Suprapubic skin (tissue), 4 donors: Measurements from ENCODE around the gene EPHA10. TPM values are rescaled to one million over a fixed set of nuclear protein-coding genes. Genes with fewer than 3 reads are reported as not detected.

Source experiments
- DNase-seq, 2 donors: peaks; one replicate each; pipeline ENCODE4 v3.0.0-alpha.2; 2019; ENCODE audit warnings: low spot score in 2 of 2
- H3K27ac ChIP-seq: fragments of 200-600 bp; sonication (generic); one replicate; pipeline ENCODE4 v1.5.1; 2019
- H3K27me3 ChIP-seq: fragments of 200-600 bp; sonication (generic); one replicate; pipeline ENCODE4 v1.5.1; 2019
- H3K36me3 ChIP-seq: fragments of 200-600 bp; sonication (generic); one replicate; pipeline ENCODE4 v1.5.1; 2019
- H3K4me1 ChIP-seq: fragments of 200-600 bp; sonication (generic); one replicate; pipeline ENCODE4 v1.5.1; 2019
- H3K4me3 ChIP-seq: fragments of 200-600 bp; sonication (generic); one replicate; pipeline ENCODE4 v1.5.1; 2019; ENCODE audit warnings: mild to moderate bottlenecking
- H3K9me3 ChIP-seq: fragments of 200-600 bp; sonication (generic); one replicate; pipeline ENCODE4 v1.5.1; 2019
- EP300 ChIP-seq: sonication (generic); formaldehyde crosslinking; IDR thresholded peaks from one replicate; pipeline ENCODE4 v1.6.1; 2017; ENCODE audit warnings: antibody characterized with exemption
- POLR2A ChIP-seq, 2 donors: fragments of 450-650 bp; IDR thresholded peaks; one replicate each; pipeline ENCODE4 v1.6.1; 2017; ENCODE audit warnings: antibody characterized with exemption in 2 of 2, mild to moderate bottlenecking in 2 of 2, moderate library complexity in 2 of 2
- POLR2AphosphoS5 ChIP-seq, 3 donors: sonication (generic); formaldehyde crosslinking; IDR thresholded peaks; one replicate each; pipeline ENCODE4 v1.6.1; 2017; ENCODE audit warnings: antibody characterized with exemption in 3 of 3
- WGBS: methylation state at CpG from one replicate; pipeline ENCODE4 v1.1.5; 2018; 5-methylcytosine and 5-hydroxymethylcytosine counted together
- total RNA-seq, 4 donors: library from RNA; depleted of rRNA; stranded (reverse); fragments of >200 nt; gene quantifications; one replicate each; pipeline ENCODE4 v1.1.0, GENCODE V29; 2016
- TF ChIP-seq, protein P1 (sequence below), 2 donors: fragments of 200-600 bp in 1 of 2; fragments of 450-650 bp in 1 of 2; sonication (generic) in 1 of 2; IDR thresholded peaks; one replicate each; pipeline ENCODE4 v1.5.1; 2016 to 2019; ENCODE audit warnings: antibody characterized with exemption in 2 of 2, mild to moderate bottlenecking in 1 of 2, moderate library complexity in 1 of 2

The EPHA10 gene
- total RNA-seq, 4 donors from 2014 or later: 0.23 to 0.34 TPM; not detected in 2

- TF ChIP-seq POLR2AphosphoS5 (IDR thresholded peaks at IDR 0.05) (no peak), POLR2A (IDR thresholded peaks at IDR 0.05) (no peak), EP300 (no peak)
- TF ChIP-seq, protein P1, sequence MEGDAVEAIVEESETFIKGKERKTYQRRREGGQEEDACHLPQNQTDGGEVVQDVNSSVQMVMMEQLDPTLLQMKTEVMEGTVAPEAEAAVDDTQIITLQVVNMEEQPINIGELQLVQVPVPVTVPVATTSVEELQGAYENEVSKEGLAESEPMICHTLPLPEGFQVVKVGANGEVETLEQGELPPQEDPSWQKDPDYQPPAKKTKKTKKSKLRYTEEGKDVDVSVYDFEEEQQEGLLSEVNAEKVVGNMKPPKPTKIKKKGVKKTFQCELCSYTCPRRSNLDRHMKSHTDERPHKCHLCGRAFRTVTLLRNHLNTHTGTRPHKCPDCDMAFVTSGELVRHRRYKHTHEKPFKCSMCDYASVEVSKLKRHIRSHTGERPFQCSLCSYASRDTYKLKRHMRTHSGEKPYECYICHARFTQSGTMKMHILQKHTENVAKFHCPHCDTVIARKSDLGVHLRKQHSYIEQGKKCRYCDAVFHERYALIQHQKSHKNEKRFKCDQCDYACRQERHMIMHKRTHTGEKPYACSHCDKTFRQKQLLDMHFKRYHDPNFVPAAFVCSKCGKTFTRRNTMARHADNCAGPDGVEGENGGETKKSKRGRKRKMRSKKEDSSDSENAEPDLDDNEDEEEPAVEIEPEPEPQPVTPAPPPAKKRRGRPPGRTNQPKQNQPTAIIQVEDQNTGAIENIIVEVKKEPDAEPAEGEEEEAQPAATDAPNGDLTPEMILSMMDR (IDR thresholded peaks at IDR 0.05): no peak
- peaks cover 4% of the 10 kb centered on the region for H3K4me1 ChIP-seq
Measured at GRCh38 chr1:37719572-37720195, 45.2 kb downstream of the EPHA10 start.

DNA sequence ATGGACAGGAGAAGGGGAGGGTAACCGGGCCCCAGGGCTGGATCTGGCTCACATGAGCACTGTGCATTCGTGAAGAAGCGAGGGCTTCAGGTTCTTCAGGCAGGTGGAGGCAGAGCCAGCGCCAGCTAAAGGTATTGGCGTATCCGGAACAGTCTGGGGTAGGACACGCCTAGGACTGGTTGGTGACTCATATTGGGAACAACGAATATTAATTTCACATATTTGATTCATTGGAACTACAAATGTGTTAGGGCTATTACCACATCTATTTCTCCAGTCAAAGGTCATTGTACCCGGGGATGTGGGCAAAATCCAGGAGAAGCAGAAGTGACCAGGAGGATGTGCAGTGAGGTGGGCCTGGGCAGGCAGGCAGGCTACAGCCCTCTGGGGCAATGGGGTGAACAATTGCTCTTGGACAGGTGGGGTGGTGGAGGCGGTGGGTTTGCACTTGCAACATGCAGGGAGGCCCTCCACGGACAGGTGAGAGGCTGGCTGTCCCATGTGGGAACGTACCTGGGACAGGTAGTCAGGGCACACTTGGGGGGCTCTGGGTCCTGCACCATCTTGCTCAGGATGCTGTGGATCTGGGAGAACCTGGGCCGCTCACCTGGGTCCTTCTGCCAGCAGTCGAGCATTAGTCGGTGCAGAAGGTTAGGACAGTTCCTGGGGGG, 45.9 kb downstream of the EPHA10 start:
- no peak for DNase-seq
- H3K9me3 ChIP-seq: no peaks in the 10 kb centered on the region
- H3K27ac ChIP-seq: no peak overlapping the region
- H3K27me3 ChIP-seq: peaks cover 6% of the 10 kb centered on the region
- no peaks in the 10 kb centered on the region for H3K36me3 ChIP-seq
- TF ChIP-seq, protein P1 (IDR thresholded peaks at IDR 0.05): no peak
- TF ChIP-seq EP300: no peak
- no peak for TF ChIP-seq POLR2AphosphoS5 (IDR thresholded peaks at IDR 0.05)
- TF ChIP-seq POLR2A (IDR thresholded peaks at IDR 0.05): no peak
- 76% methylated on average over 15 of the region's 15 CpGs for WGBS
- H3K4me1 ChIP-seq: peaks cover 4% of the 10 kb centered on the region
- no peak overlapping the region for H3K4me3 ChIP-seq

More at GRCh38 chr1:37719572-37720195, 45.2 kb downstream of the EPHA10 start:
- Histone ChIP-seq H3K9me3 (no peaks in the 10 kb centered on the region), H3K4me3 (no peak overlapping the region), H3K27ac (no peak overlapping the region), H3K36me3 (no peaks in the 10 kb centered on the region), H3K27me3 (peaks cover 8% of the 10 kb centered on the region)
- 81% methylated on average over 13 of the region's 13 CpGs for whole genome bisulfite sequencing
- no peak for DNase-seq

GRCh38 chr1:37718181-37718900, 46.6 kb downstream of the EPHA10 start:
- DNase-seq: no peak
- Histone ChIP-seq H3K27ac (no peak overlapping the region), H3K4me1 (peaks cover 4% of the 10 kb centered on the region), H3K9me3 (no peaks in the 10 kb centered on the region), H3K36me3 (no peaks in the 10 kb centered on the region), H3K4me3 (no peak overlapping the region), H3K27me3 (peaks cover 6% of the 10 kb centered on the region)
- WGBS: 76% methylated on average over 12 of the region's 26 CpGs
- TF ChIP-seq, protein P1 (IDR thresholded peaks at IDR 0.05): no peak
- no peak for TF ChIP-seq POLR2AphosphoS5 (IDR thresholded peaks at IDR 0.05)
- no peak for TF ChIP-seq EP300
- TF ChIP-seq POLR2A (IDR thresholded peaks at IDR 0.05): no peak

DNA sequence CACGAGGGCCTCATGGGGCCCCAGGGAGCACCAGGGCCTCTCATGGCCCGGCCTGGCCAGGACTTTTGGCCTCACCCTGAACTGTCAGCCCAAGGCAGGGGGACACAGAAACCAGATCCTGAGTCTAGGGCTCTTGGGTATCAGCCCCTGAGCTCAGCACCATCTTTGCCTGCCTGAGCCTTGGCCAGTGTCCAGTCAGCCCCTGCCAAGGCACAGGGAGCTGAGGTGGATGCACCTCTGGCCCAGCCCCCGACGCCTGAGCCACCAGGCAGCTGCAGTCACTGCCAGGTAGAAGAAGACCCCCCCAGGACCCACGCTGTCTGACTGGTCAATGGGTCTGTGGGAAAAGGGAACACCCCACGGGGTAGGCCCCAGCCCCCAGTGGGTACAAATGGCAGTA, 47.3 kb downstream of the EPHA10 start:
- no peak for DNase-seq
- Histone ChIP-seq H3K9me3 (no peaks in the 10 kb centered on the region), H3K4me1 (peaks cover 4% of the 10 kb centered on the region), H3K4me3 (no peak overlapping the region), H3K36me3 (no peaks in the 10 kb centered on the region), H3K27ac (no peak overlapping the region), H3K27me3 (peaks cover 6% of the 10 kb centered on the region)
- no peak for TF ChIP-seq EP300
- TF ChIP-seq POLR2AphosphoS5 (IDR thresholded peaks at IDR 0.05): no peak
- TF ChIP-seq, protein P1 (IDR thresholded peaks at IDR 0.05): no peak
- TF ChIP-seq POLR2A (IDR thresholded peaks at IDR 0.05): no peak
- 90% methylated on average over 3 of the region's 6 CpGs for WGBS

GRCh38 chr1:37716321-37716720, 48.6 kb downstream of the EPHA10 start:
- DNase-seq: no peak
- WGBS: 86% methylated on average over 3 of the region's 4 CpGs

More at GRCh38 chr1:37716321-37716720, 48.6 kb downstream of the EPHA10 start:
- Histone ChIP-seq H3K9me3 (no peaks in the 10 kb centered on the region), H3K27me3 (peaks cover 4% of the 10 kb centered on the region), H3K36me3 (no peaks in the 10 kb centered on the region), H3K4me3 (no peak overlapping the region), H3K4me1 (peaks cover 4% of the 10 kb centered on the region), H3K27ac (no peak overlapping the region)
- TF ChIP-seq, protein P1 (IDR thresholded peaks at IDR 0.05): no peak
- TF ChIP-seq POLR2A (IDR thresholded peaks at IDR 0.05) (no peak), POLR2AphosphoS5 (IDR thresholded peaks at IDR 0.05) (no peak), EP300 (no peak)
